K562 (cell line): Measurements from ENCODE around the gene P4HTM. TPM values are rescaled to one million over a fixed set of nuclear protein-coding genes. Genes with fewer than 3 reads are reported as not detected.

Experiments
- CAMTA2 ChIP-seq: fragments of 250-450 bp; sonication (Bioruptor Pico); conservative IDR thresholded peaks from 2 replicates; pipeline ENCODE4 v1.5.1; 2022
- CBX8 ChIP-seq: fragments of 200-600 bp; sonication (generic); IDR thresholded peaks from 2 replicates; pipeline ENCODE4 v1.6.1; 2012; ENCODE audit warnings: borderline replicate concordance, mixed run types, low read depth, mild to moderate bottlenecking, moderate library complexity, mixed read lengths, low read length, control low read depth, inconsistent platforms; ENCODE audit not compliant: poor library complexity, severe bottlenecking; ENCODE audit errors: extremely low read depth
- DPF2 ChIP-seq: fragments of 450-650 bp; IDR thresholded peaks from 2 replicates; pipeline ENCODE4 v1.6.1; 2016
- EP400 ChIP-seq: fragments of 450-650 bp; IDR thresholded peaks from 2 replicates; pipeline ENCODE4 v1.6.1; 2017; ENCODE audit warnings: antibody characterized with exemption, mild to moderate bottlenecking, moderate library complexity
- ERF ChIP-seq: fragments of 450-650 bp; formaldehyde crosslinking; IDR thresholded peaks from 2 replicates; pipeline ENCODE4 v1.4.0; 2020; ENCODE audit warnings: mild to moderate bottlenecking, mixed read lengths
- MTA3 ChIP-seq: fragments of 450-650 bp; formaldehyde crosslinking; IDR thresholded peaks from 2 replicates; pipeline ENCODE4 v1.6.1; 2017; ENCODE audit warnings: mild to moderate bottlenecking, borderline replicate concordance
- NONO ChIP-seq, 2 experiments: fragments of 200-400 bp in 1 of 2; fragments of 450-650 bp in 1 of 2; formaldehyde crosslinking in 1 of 2; IDR thresholded peaks; 2 replicates each; pipeline ENCODE4 v1.6.1; 2017; ENCODE audit warnings: low read depth in 2 of 2, mild to moderate bottlenecking in 2 of 2, moderate library complexity in 2 of 2, low read length in 1 of 2
- THRAP3 ChIP-seq: fragments of 450-650 bp; IDR thresholded peaks from 2 replicates; pipeline ENCODE4 v1.6.1; 2016; ENCODE audit warnings: mild to moderate bottlenecking, inconsistent platforms, borderline replicate concordance
- ZKSCAN8 ChIP-seq: fragments of 200-800 bp; sonication (Bioruptor generic); IDR thresholded peaks from 2 replicates; pipeline ENCODE4 v1.6.1; 2016; ENCODE audit warnings: missing genetic modification characterization, missing compliant biosample characterization
- ZNF124 ChIP-seq: sonication (generic); formaldehyde crosslinking; IDR thresholded peaks from 2 replicates; pipeline ENCODE4 v1.8.1; 2022; ENCODE audit warnings: missing genetic modification reagents
- ZNF583 ChIP-seq: fragments of 250-450 bp; sonication (Bioruptor Pico); IDR thresholded peaks from 2 replicates; pipeline ENCODE4 v1.4.0; 2020
- ZNF75A ChIP-seq: fragments of 450-650 bp; formaldehyde crosslinking; IDR thresholded peaks from 2 replicates; pipeline ENCODE4 v1.4.0; 2020; ENCODE audit warnings: mild to moderate bottlenecking
- ZNF76 ChIP-seq: fragments of 250-450 bp; sonication (Bioruptor Pico); IDR thresholded peaks from 2 replicates; pipeline ENCODE4 v1.4.0; 2020; ENCODE audit warnings: mild to moderate bottlenecking, moderate library complexity, borderline replicate concordance
- polyA plus RNA-seq, 8 experiments: library from polyadenylated mRNA; depleted of rRNA in 4 of 8; stranded (reverse) in 5 of 8; unstranded in 3 of 8; fragments of >200 nt; fragmentation: Nextera tagmentation in 2 of 8; fragmentation: Illumina TruSeq in 1 of 8; extraction: Ambion mirVana in 2 of 8; extraction: Trizol in 1 of 8; gene quantifications; 2 replicates each; pipeline versions ENCODE4 v1.2.1 to v1.2.3, GENCODE V29; 2011 to 2014; ENCODE audit warnings: inconsistent platforms in 1 of 8, missing spikeins in 1 of 8
- total RNA-seq, 7 experiments: library from RNA; depleted of rRNA in 6 of 7; stranded (reverse); fragments of >200 nt in 6 of 7; fragmentation: Illumina TruSeq in 2 of 7; extraction: Trizol in 2 of 7; gene quantifications; 2 replicates each; pipeline versions ENCODE4 v1.2.1 to v1.2.3, GENCODE V29; 2011 to 2021; ENCODE audit warnings: low replicate concordance in 1 of 7
- TF ChIP-seq, protein P1 (sequence below): fragments of 250-450 bp; sonication (Bioruptor Pico); IDR thresholded peaks from 2 replicates; pipeline ENCODE4 v1.4.0; 2020; ENCODE audit warnings: mild to moderate bottlenecking
- TF ChIP-seq, protein P2 (sequence below): fragments of 250-450 bp; sonication (Bioruptor Pico); IDR thresholded peaks from 2 replicates; pipeline ENCODE4 v1.9.0; 2021; ENCODE audit warnings: mild to moderate bottlenecking
- TF ChIP-seq, protein P3 (sequence below): sonication (generic); formaldehyde crosslinking; IDR thresholded peaks from 2 replicates; pipeline ENCODE4 v1.8.1; 2022; ENCODE audit warnings: missing genetic modification reagents
- TF ChIP-seq, protein P4 (sequence below), 2 experiments: fragments of 450-650 bp; conservative IDR thresholded peaks; 2 replicates each; pipeline ENCODE4 v1.6.1; 2017; ENCODE audit warnings: mild to moderate bottlenecking in 2 of 2, moderate library complexity in 2 of 2
- TF ChIP-seq, protein P5 (sequence below): fragments of 450-650 bp; IDR thresholded peaks from 2 replicates; pipeline ENCODE4 v1.6.1; 2017; ENCODE audit warnings: antibody characterized with exemption, mild to moderate bottlenecking

Gene P4HTM
- total and polyA plus RNA-seq, 9 of the 15 experiments (the other 6 are each of a cell fraction or from before 2014, with no cell fraction given): 0.09 to 0.66 (median 0.25) TPM; not detected in 2

DNA sequence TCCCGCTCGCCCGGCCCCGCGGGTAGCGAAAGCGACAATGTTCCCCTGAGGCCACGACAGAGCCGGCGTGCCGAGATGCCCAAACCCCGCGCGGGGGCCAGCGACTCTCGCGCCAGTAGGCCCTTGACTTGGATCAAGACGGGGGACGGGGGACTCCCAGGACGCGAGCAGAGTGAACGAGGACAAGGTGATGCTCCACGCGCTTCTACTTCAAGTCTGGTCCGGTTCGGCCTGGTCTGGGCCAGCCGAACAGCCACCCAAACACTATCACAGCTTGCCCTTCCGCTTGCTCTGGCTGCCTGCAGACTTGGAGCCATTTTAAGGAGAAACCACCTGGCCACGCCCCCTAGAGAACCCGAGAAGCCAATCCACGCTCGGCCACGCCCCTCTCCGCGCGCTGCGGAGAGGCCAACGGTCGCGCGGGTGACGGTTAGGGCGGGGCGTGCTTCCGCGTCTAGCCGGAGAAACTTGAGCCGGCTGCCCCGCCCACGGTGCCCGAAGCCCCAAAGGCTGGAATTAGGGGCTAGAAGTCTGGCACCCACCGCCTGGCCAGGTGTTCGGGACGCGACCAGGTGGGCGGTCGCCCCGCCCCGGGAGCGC is 31.3 kb downstream of the P4HTM start (continued):
- TF ChIP-seq, protein P1, sequence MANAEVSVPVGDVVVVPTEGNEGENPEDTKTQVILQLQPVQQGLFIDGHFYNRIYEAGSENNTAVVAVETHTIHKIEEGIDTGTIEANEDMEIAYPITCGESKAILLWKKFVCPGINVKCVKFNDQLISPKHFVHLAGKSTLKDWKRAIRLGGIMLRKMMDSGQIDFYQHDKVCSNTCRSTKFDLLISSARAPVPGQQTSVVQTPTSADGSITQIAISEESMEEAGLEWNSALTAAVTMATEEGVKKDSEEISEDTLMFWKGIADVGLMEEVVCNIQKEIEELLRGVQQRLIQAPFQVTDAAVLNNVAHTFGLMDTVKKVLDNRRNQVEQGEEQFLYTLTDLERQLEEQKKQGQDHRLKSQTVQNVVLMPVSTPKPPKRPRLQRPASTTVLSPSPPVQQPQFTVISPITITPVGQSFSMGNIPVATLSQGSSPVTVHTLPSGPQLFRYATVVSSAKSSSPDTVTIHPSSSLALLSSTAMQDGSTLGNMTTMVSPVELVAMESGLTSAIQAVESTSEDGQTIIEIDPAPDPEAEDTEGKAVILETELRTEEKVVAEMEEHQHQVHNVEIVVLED (CRISPR knock-in tag): no peak
- no peak for TF ChIP-seq CAMTA2 (CRISPR knock-in tag)
- TF ChIP-seq NONO (IDR thresholded peaks at IDR 0.05; ENCODE audit: low read depth in 2 of 2, low read length in 1 of 2): peak in 1 of 2 experiments; percentile 76; a peak in 2 of 4 replicates
- TF ChIP-seq, protein P2, sequence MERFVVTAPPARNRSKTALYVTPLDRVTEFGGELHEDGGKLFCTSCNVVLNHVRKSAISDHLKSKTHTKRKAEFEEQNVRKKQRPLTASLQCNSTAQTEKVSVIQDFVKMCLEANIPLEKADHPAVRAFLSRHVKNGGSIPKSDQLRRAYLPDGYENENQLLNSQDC (CRISPR knock-in tag): 0 out of 2 replicates have a peak, but pooled peaks have one; percentile 32
- TF ChIP-seq ZNF76 (CRISPR knock-in tag): no peak
- no peak; the same call in 1 of the 2 replicates for TF ChIP-seq DPF2
- TF ChIP-seq, protein P3, sequence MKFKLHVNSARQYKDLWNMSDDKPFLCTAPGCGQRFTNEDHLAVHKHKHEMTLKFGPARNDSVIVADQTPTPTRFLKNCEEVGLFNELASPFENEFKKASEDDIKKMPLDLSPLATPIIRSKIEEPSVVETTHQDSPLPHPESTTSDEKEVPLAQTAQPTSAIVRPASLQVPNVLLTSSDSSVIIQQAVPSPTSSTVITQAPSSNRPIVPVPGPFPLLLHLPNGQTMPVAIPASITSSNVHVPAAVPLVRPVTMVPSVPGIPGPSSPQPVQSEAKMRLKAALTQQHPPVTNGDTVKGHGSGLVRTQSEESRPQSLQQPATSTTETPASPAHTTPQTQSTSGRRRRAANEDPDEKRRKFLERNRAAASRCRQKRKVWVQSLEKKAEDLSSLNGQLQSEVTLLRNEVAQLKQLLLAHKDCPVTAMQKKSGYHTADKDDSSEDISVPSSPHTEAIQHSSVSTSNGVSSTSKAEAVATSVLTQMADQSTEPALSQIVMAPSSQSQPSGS: no peak
- no peak for TF ChIP-seq ZNF583 (CRISPR knock-in tag)
- peak; percentile 83 for TF ChIP-seq EP400
- no peak for TF ChIP-seq ZNF124
- peak; percentile 97 for TF ChIP-seq MTA3
- peak; percentile 68; the same call in 1 of the 2 replicates for TF ChIP-seq ERF
- TF ChIP-seq ZKSCAN8 (CRISPR knock-in tag): no peak
- TF ChIP-seq, protein P4, sequence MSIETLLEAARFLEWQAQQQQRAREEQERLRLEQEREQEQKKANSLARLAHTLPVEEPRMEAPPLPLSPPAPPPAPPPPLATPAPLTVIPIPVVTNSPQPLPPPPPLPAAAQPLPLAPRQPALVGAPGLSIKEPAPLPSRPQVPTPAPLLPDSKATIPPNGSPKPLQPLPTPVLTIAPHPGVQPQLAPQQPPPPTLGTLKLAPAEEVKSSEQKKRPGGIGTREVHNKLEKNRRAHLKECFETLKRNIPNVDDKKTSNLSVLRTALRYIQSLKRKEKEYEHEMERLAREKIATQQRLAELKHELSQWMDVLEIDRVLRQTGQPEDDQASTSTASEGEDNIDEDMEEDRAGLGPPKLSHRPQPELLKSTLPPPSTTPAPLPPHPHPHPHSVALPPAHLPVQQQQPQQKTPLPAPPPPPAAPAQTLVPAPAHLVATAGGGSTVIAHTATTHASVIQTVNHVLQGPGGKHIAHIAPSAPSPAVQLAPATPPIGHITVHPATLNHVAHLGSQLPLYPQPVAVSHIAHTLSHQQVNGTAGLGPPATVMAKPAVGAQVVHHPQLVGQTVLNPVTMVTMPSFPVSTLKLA (conservative IDR thresholded peaks at IDR 0.05): peak; percentile 67 to 74
- TF ChIP-seq, protein P5, sequence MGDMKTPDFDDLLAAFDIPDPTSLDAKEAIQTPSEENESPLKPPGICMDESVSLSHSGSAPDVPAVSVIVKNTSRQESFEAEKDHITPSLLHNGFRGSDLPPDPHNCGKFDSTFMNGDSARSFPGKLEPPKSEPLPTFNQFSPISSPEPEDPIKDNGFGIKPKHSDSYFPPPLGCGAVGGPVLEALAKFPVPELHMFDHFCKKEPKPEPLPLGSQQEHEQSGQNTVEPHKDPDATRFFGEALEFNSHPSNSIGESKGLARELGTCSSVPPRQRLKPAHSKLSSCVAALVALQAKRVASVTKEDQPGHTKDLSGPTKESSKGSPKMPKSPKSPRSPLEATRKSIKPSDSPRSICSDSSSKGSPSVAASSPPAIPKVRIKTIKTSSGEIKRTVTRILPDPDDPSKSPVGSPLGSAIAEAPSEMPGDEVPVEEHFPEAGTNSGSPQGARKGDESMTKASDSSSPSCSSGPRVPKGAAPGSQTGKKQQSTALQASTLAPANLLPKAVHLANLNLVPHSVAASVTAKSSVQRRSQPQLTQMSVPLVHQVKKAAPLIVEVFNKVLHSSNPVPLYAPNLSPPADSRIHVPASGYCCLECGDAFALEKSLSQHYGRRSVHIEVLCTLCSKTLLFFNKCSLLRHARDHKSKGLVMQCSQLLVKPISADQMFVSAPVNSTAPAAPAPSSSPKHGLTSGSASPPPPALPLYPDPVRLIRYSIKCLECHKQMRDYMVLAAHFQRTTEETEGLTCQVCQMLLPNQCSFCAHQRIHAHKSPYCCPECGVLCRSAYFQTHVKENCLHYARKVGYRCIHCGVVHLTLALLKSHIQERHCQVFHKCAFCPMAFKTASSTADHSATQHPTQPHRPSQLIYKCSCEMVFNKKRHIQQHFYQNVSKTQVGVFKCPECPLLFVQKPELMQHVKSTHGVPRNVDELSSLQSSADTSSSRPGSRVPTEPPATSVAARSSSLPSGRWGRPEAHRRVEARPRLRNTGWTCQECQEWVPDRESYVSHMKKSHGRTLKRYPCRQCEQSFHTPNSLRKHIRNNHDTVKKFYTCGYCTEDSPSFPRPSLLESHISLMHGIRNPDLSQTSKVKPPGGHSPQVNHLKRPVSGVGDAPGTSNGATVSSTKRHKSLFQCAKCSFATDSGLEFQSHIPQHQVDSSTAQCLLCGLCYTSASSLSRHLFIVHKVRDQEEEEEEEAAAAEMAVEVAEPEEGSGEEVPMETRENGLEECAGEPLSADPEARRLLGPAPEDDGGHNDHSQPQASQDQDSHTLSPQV: no peak
- TF ChIP-seq CBX8: no peak
- TF ChIP-seq THRAP3: no peak
- no peak for TF ChIP-seq ZNF75A
